KMS-11 (cell line): Measurements from ENCODE around the gene CEACAM19.

Experiments
- H2AFZ ChIP-seq: fragments of 200-600 bp; sonication (generic); 2 replicates; pipeline ENCODE4 v1.6.1; 2016; ENCODE audit warnings: antibody characterized with exemption, mixed run types, low read depth
- H3K27ac ChIP-seq: fragments of 200-600 bp; sonication (generic); 2 replicates; pipeline ENCODE4 v1.6.1; 2016; ENCODE audit warnings: mild to moderate bottlenecking, mixed run types
- H3K27me3 ChIP-seq: fragments of 200-600 bp; sonication (generic); 2 replicates; pipeline ENCODE4 v1.6.1; 2017; ENCODE audit warnings: mild to moderate bottlenecking, low read depth, mixed run types, moderate library complexity; ENCODE audit not compliant: insufficient read depth
- H3K36me3 ChIP-seq: fragments of 200-600 bp; sonication (generic); 2 replicates; pipeline ENCODE4 v1.6.1; 2017; ENCODE audit warnings: mild to moderate bottlenecking, mixed run types; ENCODE audit not compliant: insufficient read depth
- H3K4me1 ChIP-seq: fragments of 200-600 bp; sonication (generic); 2 replicates; pipeline ENCODE4 v1.6.1; 2016; ENCODE audit warnings: mild to moderate bottlenecking, low read depth, mixed run types; ENCODE audit not compliant: poor library complexity, severe bottlenecking
- H3K4me2 ChIP-seq: fragments of 200-600 bp; sonication (generic); 2 replicates; pipeline ENCODE4 v1.7.0; 2016; ENCODE audit warnings: mild to moderate bottlenecking, mixed run types
- H3K4me3 ChIP-seq: fragments of 200-600 bp; sonication (generic); IDR thresholded peaks from 2 replicates; pipeline ENCODE4 v1.6.1; 2017; ENCODE audit warnings: low read depth, low read length, mixed read lengths; ENCODE audit not compliant: insufficient read depth
- H3K79me2 ChIP-seq: fragments of 200-600 bp; sonication (generic); 2 replicates; pipeline ENCODE4 v1.6.1; 2016; ENCODE audit warnings: low read depth, mixed run types; ENCODE audit not compliant: insufficient read depth
- H3K9ac ChIP-seq: fragments of 200-600 bp; sonication (generic); 2 replicates; pipeline ENCODE4 v1.6.1; 2016; ENCODE audit warnings: mild to moderate bottlenecking, mixed run types
- H4K20me1 ChIP-seq: fragments of 200-600 bp; sonication (generic); 2 replicates; pipeline ENCODE4 v1.6.1; 2016; ENCODE audit warnings: mild to moderate bottlenecking, mixed run types; ENCODE audit not compliant: insufficient read depth
- TF ChIP-seq, protein P1 (sequence below): fragments of 200-600 bp; sonication (generic); conservative IDR thresholded peaks from 2 replicates; pipeline ENCODE4 v1.6.1; 2017; ENCODE audit warnings: low read depth, mild to moderate bottlenecking, antibody characterized with exemption, low read length, moderate library complexity, mixed read lengths

Gene CEACAM19

DNA sequence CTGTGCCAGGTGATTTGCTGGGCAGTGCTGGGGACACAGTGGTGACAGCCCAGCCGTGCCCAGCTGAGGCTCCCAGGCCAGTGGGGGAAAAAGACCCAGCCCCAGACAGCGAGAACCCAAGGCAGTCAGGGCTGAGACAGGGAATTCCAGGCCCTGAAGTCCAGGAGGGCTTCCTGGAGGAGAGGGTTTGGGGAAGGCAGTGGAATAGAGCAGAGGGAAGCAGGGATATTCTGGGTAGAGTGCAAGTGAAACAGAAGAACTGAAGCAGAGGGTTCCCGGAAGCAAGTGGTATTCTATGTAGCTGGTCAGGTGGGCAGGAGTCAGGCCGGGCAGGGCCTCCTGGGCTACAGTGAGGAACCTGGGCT lies 26.4 kb downstream of the CEACAM19 start:
- Histone ChIP-seq H3K79me2 (no peaks in the 10 kb centered on the region), H2AFZ (no peak overlapping the region), H3K4me3 (no peak overlapping the region), H3K4me2 (no peak overlapping the region), H3K27me3 (no peaks in the 10 kb centered on the region), H3K9ac (no peak overlapping the region), H3K36me3 (no peaks in the 10 kb centered on the region), H4K20me1 (no peaks in the 10 kb centered on the region), H3K27ac (no peak overlapping the region), H3K4me1 (peaks cover 36% of the 10 kb centered on the region)
- TF ChIP-seq, protein P1, sequence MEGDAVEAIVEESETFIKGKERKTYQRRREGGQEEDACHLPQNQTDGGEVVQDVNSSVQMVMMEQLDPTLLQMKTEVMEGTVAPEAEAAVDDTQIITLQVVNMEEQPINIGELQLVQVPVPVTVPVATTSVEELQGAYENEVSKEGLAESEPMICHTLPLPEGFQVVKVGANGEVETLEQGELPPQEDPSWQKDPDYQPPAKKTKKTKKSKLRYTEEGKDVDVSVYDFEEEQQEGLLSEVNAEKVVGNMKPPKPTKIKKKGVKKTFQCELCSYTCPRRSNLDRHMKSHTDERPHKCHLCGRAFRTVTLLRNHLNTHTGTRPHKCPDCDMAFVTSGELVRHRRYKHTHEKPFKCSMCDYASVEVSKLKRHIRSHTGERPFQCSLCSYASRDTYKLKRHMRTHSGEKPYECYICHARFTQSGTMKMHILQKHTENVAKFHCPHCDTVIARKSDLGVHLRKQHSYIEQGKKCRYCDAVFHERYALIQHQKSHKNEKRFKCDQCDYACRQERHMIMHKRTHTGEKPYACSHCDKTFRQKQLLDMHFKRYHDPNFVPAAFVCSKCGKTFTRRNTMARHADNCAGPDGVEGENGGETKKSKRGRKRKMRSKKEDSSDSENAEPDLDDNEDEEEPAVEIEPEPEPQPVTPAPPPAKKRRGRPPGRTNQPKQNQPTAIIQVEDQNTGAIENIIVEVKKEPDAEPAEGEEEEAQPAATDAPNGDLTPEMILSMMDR, result no peak

DNA sequence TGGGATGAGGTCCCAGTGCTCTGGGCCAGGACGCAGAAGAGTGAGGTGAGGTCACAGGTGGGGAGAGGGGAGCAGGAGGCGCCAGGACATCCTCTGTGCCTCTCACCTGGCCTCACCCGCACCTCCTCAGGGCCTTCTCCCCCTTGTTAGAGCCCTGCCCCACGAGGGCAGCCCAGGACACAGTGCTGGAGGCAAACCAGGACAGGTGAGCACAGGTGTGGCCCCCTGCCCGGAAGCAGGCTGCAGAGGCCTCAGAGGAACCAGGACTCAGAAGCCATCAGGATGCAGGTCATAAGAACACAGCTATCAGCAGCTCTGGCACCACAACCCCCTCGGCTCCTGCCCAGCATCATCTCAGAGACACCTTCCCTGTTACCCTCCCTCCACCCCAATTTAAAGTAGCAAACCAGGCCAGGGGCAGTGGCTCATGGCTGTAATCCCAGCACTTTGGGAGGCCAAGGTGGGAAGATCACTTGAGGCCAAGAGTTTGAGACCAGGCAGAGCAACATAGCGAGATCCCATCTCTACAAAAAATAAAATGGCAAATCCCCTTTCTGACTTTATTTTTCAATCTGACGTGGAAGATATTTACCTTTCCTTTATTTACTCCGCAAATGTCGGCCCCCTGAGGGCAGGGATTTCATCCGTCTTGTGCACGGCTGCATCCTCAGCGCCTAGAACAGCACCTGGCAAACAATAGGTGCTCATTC lies 27.4 kb downstream of the CEACAM19 start, which contains the start of gene CEACAM16:
CEACAM16 (plus strand) TSS at position 660 of the 710 bp plus-strand sequence. CDS start 2,306 bp downstream, outside the sequence.
- no peak within 1 kb of the TSS for H3K9ac ChIP-seq
- no peak within 1 kb of the TSS for H2AFZ ChIP-seq
- no peaks in the 10 kb centered on the region for H4K20me1 ChIP-seq
- H3K79me2 ChIP-seq, result no peaks in the 10 kb centered on the region
- no peaks in the 10 kb centered on the region for H3K36me3 ChIP-seq
- H3K4me2 ChIP-seq, result no peak within 1 kb of the TSS
- H3K4me3 ChIP-seq, result no peak within 1 kb of the TSS
- TF ChIP-seq, protein P1, result no peak
- H3K4me1 ChIP-seq, result peaks cover 26% of the 10 kb centered on the region
- H3K27ac ChIP-seq, result no peak within 1 kb of the TSS
- no peaks in the 10 kb centered on the region for H3K27me3 ChIP-seq

DNA sequence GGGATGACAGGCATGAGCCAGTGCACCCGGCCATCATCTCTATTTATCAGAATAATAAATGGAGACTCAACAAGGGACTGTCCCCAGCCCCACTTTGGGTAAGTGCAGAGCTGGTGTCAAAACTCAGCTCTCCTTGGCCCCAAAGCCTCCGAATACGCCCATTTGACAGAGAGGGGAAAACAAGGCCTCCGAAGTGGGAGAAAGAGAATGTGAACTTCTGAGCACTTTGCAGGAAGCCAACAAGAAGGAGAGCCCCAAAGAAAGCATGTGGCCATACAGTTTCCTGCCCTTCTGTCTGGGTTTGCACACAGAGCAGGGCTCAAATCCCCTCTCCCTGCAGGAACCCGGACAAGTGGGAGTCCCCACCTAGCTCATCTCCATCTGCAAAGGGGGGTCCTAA lies 29.3 kb downstream of the CEACAM19 start:
- Histone ChIP-seq H3K9ac (no peak overlapping the region), H2AFZ (no peak overlapping the region), H4K20me1 (no peaks in the 10 kb centered on the region), H3K27me3 (no peaks in the 10 kb centered on the region), H3K4me1 (peaks cover 16% of the 10 kb centered on the region), H3K4me3 (no peak overlapping the region), H3K36me3 (no peaks in the 10 kb centered on the region), H3K79me2 (no peaks in the 10 kb centered on the region), H3K4me2 (no peak overlapping the region), H3K27ac (no peak overlapping the region)
- TF ChIP-seq, protein P1, result no peak

DNA sequence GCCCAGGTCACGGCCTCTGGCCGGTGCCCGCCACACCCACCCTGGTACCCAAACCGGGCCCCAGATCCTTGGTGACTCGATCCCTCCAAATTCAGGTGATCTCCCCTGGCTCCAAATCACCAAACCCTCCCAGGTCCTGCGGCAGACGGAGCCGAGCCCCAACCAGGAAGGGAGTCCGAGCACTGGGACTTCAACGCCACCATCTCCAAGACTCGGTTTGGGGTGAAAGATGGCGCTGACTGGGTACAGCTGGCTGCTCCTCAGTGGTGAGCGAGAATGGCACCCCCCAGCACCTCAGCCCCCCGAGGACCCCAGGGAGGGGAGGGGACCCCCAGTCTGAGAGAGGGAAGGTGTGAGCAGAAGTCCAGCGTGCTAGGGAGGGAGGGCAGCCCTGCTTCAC lies 29.9 kb downstream of the CEACAM19 start:
- Histone ChIP-seq H3K4me3 (no peak overlapping the region), H3K79me2 (no peaks in the 10 kb centered on the region), H3K4me2 (no peak overlapping the region), H3K4me1 (peaks cover 22% of the 10 kb centered on the region), H3K27ac (no peak overlapping the region), H2AFZ (no peak overlapping the region), H3K36me3 (no peaks in the 10 kb centered on the region), H4K20me1 (no peaks in the 10 kb centered on the region), H3K27me3 (no peaks in the 10 kb centered on the region), H3K9ac (no peak overlapping the region)
- TF ChIP-seq, protein P1, result no peak
